ENCODE measurements around the gene PPP1R37. TPM values are rescaled to one million over a fixed set of nuclear protein-coding genes. Genes with fewer than 3 reads are reported as not detected.

PPP1R37 gene
- total RNA-seq, 1 experiment from 2014 or later, result 11.8 TPM

- no peak for DNase-seq (ENCODE audit: extremely low read depth, low read depth)
Measured at GRCh38 chr19:45150751-45151281, 57.8 kb downstream of the PPP1R37 start.

- DNase-seq (ENCODE audit: extremely low read depth, low read depth), result no peak
Measured at GRCh38 chr19:45151320-45151719, 58.3 kb downstream of the PPP1R37 start.

DNA sequence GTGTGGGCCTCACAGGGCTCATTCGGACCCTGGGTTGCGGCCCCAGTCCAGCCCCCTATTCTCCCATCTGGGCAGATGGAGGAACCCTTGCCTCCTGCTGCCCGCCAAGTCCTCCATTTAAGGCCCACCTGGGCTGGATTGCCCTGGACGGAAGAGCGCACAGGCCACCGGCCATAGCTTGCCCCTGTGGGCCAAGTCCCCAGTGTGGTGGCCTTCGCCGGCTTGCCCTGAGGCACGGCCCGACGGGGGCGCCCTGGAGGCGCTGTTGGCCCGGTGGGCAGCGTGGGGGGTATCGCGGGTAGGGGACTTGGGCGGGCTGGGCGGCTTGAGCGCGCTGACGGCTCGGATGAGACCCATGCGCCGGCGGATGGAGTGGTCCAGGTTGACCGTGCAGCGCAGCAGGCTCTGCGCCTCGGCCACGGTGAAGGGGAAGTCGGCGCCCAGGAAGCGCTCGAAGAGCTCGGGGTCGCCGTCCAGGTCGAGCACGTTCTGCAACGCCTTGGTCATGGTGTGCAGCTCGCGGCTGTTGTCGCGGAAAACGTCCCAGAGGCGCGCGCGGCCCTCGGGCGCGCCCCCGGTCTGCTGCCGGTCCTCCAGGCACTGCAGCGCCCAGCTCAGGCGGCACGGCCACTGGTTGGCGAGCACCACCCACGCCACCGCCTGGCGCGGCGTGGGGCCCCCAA lies 59.0 kb downstream of the PPP1R37 start:
- no peak for DNase-seq (ENCODE audit: extremely low read depth, low read depth)

- DNase-seq (ENCODE audit: extremely low read depth, low read depth), result no peak
Measured at GRCh38 chr19:45152504-45153338, 59.7 kb downstream of the PPP1R37 start.

DNA sequence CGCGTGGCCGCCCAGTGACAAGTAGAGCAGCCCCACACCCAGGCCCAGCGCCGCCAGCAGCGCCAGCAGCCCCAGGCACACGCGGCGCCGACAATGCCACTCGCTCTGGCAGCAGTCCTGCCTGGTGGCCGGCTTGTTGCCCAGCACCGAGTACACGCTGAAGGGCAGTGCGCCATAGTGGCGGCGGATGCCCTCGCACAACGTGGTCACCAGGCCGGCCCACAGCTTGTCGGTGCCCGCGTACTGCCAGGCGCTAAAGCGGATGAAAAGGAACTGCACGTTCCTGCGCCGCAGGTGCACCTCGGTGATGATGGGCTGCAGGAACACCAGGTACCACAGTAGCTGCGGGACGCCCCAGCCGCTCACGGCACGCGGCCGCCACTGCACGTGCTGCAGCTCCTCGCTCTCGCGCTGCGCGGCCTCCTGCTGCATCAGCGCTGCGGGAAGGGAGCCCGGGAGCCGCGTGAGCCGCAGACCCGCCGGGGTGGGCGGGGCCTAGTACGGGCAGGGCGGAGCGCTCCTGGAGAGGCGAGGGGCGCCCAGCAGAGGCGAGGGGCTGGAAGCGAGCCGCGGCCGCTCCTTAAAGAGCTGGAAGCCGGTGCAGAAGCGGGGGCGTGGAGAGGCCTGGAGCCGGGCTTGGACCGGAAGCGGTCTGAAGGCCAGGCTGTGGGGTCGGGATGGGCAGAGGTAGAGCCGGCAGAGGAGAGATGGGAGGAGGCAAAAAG lies 60.5 kb downstream of the PPP1R37 start:
- no peak for DNase-seq (ENCODE audit: extremely low read depth, low read depth)

GRCh38 chr19:45154064-45154827 lies 61.3 kb downstream of the PPP1R37 start:
- no peak for DNase-seq (ENCODE audit: extremely low read depth, low read depth)

DNA sequence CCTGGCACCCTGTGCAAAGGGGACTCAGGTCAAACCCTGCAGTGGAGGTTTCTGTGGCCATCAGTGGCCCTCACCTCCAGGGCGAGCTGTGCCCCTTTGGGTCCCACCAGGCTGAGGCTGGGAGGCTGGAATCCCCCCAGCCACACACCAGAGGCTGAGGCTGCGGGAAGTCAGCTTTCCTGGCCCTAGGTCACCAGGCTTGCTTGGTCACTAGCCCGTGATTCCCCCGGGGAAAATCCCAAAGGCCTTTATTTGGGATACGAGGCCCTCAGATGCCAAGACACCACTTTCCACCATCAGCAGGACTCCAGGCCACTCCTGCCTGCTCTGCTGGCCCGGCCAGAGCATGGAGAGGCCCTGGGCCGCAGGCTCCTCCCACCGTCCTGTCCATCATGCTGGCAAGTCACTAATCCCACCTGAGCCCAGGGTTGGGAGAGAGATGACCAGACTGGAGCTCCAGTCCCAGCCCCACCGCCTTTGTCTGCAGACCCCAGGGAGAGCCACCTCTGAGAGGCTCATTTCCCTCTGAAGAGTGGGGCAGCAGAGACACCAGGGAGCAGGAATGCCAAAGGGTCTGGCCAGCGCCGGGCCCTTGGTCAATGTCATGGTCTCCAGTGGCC lies 63.1 kb downstream of the PPP1R37 start:
- DNase-seq (ENCODE audit: extremely low read depth, low read depth), result no peak

GRCh38 chr19:45156751-45157150 lies 63.8 kb downstream of the PPP1R37 start:
- DNase-seq (ENCODE audit: extremely low read depth, low read depth), result no peak

- DNase-seq (ENCODE audit: extremely low read depth, low read depth), result no peak
Measured at GRCh38 chr19:45158503-45159209, 65.7 kb downstream of the PPP1R37 start.

GRCh38 chr19:45159210-45159970 lies 66.4 kb downstream of the PPP1R37 start:
- DNase-seq (ENCODE audit: extremely low read depth, low read depth), result no peak

- DNase-seq (ENCODE audit: extremely low read depth, low read depth), result no peak
Measured at GRCh38 chr19:45159971-45160324, 67.0 kb downstream of the PPP1R37 start.

GRCh38 chr19:45160870-45161737 lies 68.1 kb downstream of the PPP1R37 start, which contains the start of gene NKPD1:
NKPD1 (minus strand) TSS chr19:45160982; CDS start chr19:45160150, 832 bp downstream.
- no peak for DNase-seq (ENCODE audit: extremely low read depth, low read depth)

DNA sequence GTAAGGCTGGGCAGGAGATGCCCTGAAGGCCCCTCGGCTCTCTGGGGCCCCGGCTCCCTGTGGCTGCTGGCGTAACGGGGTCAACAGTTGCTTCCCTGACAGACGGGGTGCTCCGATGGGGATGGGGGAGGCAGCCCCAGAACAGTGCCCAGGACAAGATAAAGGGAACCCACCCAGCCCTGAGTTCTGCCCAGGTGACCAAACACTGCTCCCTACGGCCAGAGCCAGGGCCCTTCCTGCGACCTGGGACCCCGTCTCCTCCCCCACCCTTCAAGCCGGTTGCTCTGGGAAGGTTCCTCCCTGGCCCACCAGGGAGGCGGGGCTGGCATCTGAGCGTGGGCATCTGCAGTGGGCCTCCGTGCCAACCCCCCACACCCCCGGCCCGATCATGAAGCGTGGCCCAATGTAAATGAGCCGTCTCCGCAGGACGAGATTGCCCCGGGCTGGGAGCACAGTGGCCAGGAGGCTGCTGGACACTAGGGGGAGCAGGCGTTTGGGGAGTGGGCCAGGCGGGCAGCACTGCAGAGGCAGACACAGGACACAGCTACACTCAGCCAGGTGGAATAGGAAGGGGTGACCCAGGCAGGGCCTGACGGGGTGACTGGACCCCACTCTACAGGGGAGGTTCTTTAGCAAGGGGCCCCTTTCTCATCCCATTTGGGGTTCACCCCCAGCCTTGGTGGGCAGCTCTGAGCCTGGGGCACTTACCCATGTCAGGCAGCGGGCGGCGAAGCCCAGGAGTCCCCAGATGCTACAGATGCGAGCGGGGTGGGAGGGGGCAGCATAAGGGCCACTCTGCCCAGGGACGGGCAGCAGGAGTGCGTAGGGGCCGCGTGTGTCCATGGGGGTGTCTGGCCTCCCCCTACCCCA lies 69.0 kb downstream of the PPP1R37 start:
- peak; percentile 20 for DNase-seq (ENCODE audit: extremely low read depth, low read depth)

GRCh38 chr19:45162608-45163143 lies 69.7 kb downstream of the PPP1R37 start:
- DNase-seq (ENCODE audit: extremely low read depth, low read depth), result no peak

DNA sequence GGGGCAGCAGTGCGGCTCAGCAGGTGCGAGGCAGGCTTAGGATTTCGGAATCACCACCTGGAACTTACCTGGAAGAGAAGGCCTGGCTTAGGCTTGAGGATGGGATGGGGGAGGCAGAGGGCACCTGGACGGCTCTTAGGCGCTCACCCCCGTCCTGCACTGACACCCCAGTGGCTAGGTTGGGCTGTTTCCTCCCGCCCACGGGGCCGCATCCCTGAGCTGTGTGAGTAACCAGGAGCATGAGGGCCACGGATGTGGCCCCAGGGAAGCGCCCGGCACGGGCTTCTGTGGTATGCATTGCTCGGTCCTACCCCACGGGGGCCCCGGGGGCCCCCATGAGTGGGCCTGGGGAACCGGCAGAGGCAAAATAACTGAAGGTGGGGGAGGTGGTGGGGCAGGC lies 70.2 kb downstream of the PPP1R37 start:
- DNase-seq (ENCODE audit: extremely low read depth, low read depth), result no peak

DNA sequence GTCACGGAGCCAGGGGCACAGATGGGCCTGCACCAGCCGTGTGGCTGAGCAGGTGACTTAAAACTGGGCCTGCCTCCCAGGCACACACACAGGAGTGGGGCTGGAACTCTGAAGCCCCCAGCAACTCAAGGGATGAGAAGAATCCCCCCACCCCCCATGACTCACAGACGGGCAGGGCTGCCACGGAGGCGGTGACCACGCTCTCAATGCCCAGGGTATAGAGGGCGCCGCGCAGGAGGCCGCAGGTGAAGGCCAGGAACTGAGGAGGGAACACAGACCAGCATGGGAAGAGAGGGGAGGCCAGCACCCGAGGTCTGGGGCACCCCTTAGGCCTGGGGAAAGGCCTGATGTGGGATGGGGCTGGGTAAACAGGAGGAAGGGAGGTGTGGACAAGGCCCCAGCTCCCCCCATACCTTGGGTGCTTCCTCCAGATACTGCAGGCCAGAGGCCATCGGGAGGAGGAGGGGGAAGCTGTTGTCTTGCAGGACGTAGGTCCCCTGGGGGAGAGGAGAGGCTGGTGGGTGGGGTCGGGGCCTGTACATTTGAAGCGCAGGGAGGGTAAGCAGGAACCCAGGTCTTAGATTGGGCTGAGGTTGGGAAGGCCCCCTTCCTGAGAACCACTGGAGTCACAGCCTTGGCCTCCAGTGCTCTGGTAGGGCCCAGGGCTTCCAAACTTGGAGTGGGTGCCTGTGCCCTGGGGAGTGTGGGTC lies 70.9 kb downstream of the PPP1R37 start:
- no peak for DNase-seq (ENCODE audit: extremely low read depth, low read depth)

Data from NCI-H460 (cell line).